Measurements from ENCODE around the gene SARDH. TPM values are rescaled to one million over a fixed set of nuclear protein-coding genes. Genes with fewer than 3 reads are reported as not detected.
"Not testable (repeated sequence)": the region's sequence is repeated elsewhere in the genome, so short reads cannot be mapped to it uniquely, and the experiment has no call there.

SARDH gene
- polyA plus RNA-seq, 3 donors, result not detected

GRCh38 chr9:133750982-133751649, 13.0 kb upstream of the SARDH start:
- Histone ChIP-seq H2AFZ (ENCODE audit: insufficient read depth, low read depth, low read length, poor library complexity, severe bottlenecking) (no peak overlapping the region), H3K4me1 (ENCODE audit: control insufficient read depth in 1 of 2, insufficient read depth in 2 of 2, low read length in 2 of 2) (no peaks in the 10 kb centered on the region), H4K20me1 (ENCODE audit: insufficient read depth, low read length) (no peaks in the 10 kb centered on the region), H3K9ac (ENCODE audit: insufficient read depth, low read length, poor library complexity, severe bottlenecking) (no peak overlapping the region), H3K4me3 (replicated peaks in 1 of 3; ENCODE audit: low read depth in 2 of 3, low read length in 3 of 3) (no peak overlapping the region), H3K36me3 (replicated peaks in 1 of 2; ENCODE audit: control insufficient read depth in 1 of 2, insufficient read depth in 2 of 2, low read length in 2 of 2) (no peaks in the 10 kb centered on the region), H3K4me2 (replicated peaks; ENCODE audit: extremely low read depth, low read length, poor library complexity, severe bottlenecking) (no peak overlapping the region), H3K9me3 (replicated peaks in 1 of 2; ENCODE audit: control insufficient read depth in 1 of 2, insufficient read depth in 1 of 2, low read length in 2 of 2) (no peaks in the 10 kb centered on the region), H3K27me3 (ENCODE audit: control insufficient read depth in 2 of 2, insufficient read depth in 2 of 2, low read length in 2 of 2) (peaks cover 0 to 10% of the 10 kb centered on the region in 2 donors), H3K27ac (ENCODE audit: low read depth in 1 of 2, low read length in 2 of 2) (no peak overlapping the region), H3K79me2 (ENCODE audit: insufficient read depth, low read length) (no peaks in the 10 kb centered on the region)
- H3K36me3 Mint-ChIP-seq, result no peaks in the 10 kb centered on the region
- intact Hi-C loops (cut with micrococcal nuclease), result no loop called here
- peaks cover 0 to 4% (median 2%) of the 10 kb centered on the region in 7 donors for H3K9me3 Mint-ChIP-seq
- no peak for TF ChIP-seq CTCF (IDR thresholded peaks at IDR 0.05)
- no peak overlapping the region for H3K27ac Mint-ChIP-seq
- no peak overlapping the region for H3K4me3 Mint-ChIP-seq
- WGBS (ENCODE audit: insufficient coverage), result 90% methylated on average over 8 of the region's 9 CpGs
- DNase-seq, result no peak
- H3K4me1 Mint-ChIP-seq, result peaks cover 3% of the 10 kb centered on the region
- H3K27me3 Mint-ChIP-seq (ENCODE audit: low read depth in 3 of 3), result peaks cover 15 to 31% (median 25%) of the 10 kb centered on the region in 3 donors

GRCh38 chr9:133747309-133747708, 9.2 kb upstream of the SARDH start:
- Histone ChIP-seq H3K9me3 (replicated peaks in 1 of 2; ENCODE audit: control insufficient read depth in 1 of 2, insufficient read depth in 1 of 2, low read length in 2 of 2) (no peaks in the 10 kb centered on the region), H3K4me1 (ENCODE audit: control insufficient read depth in 1 of 2, insufficient read depth in 2 of 2, low read length in 2 of 2) (no peaks in the 10 kb centered on the region), H3K4me2 (replicated peaks; ENCODE audit: extremely low read depth, low read length, poor library complexity, severe bottlenecking) (no peak overlapping the region), H3K4me3 (replicated peaks in 1 of 3; ENCODE audit: low read depth in 2 of 3, low read length in 3 of 3) (no peak overlapping the region), H3K36me3 (replicated peaks in 1 of 2; ENCODE audit: control insufficient read depth in 1 of 2, insufficient read depth in 2 of 2, low read length in 2 of 2) (no peaks in the 10 kb centered on the region), H3K27ac (ENCODE audit: low read depth in 1 of 2, low read length in 2 of 2) (no peak overlapping the region), H3K79me2 (ENCODE audit: insufficient read depth, low read length) (no peaks in the 10 kb centered on the region), H3K27me3 (ENCODE audit: control insufficient read depth in 2 of 2, insufficient read depth in 2 of 2, low read length in 2 of 2) (peaks cover 0 to 10% of the 10 kb centered on the region in 2 donors), H2AFZ (ENCODE audit: insufficient read depth, low read depth, low read length, poor library complexity, severe bottlenecking) (no peak overlapping the region), H3K9ac (ENCODE audit: insufficient read depth, low read length, poor library complexity, severe bottlenecking) (no peak overlapping the region), H4K20me1 (ENCODE audit: insufficient read depth, low read length) (no peaks in the 10 kb centered on the region)
- H3K27me3 Mint-ChIP-seq (ENCODE audit: low read depth in 3 of 3), result peaks cover 20 to 35% (median 22%) of the 10 kb centered on the region in 3 donors
- no peaks in the 10 kb centered on the region for H3K36me3 Mint-ChIP-seq
- DNase-seq, result no peak
- no peak for TF ChIP-seq CTCF (IDR thresholded peaks at IDR 0.05)
- no peak overlapping the region for H3K27ac Mint-ChIP-seq
- intact Hi-C loops (cut with micrococcal nuclease), result no loop called here
- H3K4me3 Mint-ChIP-seq, result no peak overlapping the region
- no peaks in the 10 kb centered on the region for H3K4me1 Mint-ChIP-seq
- no peaks in the 10 kb centered on the region for H3K9me3 Mint-ChIP-seq

- H3K4me1 ChIP-seq (ENCODE audit: control insufficient read depth in 1 of 2, insufficient read depth in 2 of 2, low read length in 2 of 2); DNase-seq; H3K79me2 ChIP-seq (ENCODE audit: insufficient read depth, low read length); H3K36me3 Mint-ChIP-seq; H3K27ac ChIP-seq (ENCODE audit: low read depth in 1 of 2, low read length in 2 of 2); H2AFZ ChIP-seq (ENCODE audit: insufficient read depth, low read depth, low read length, poor library complexity, severe bottlenecking); H3K4me1 Mint-ChIP-seq; intact Hi-C loops (cut with micrococcal nuclease); H3K4me2 ChIP-seq (replicated peaks; ENCODE audit: extremely low read depth, low read length, poor library complexity, severe bottlenecking); H3K4me3 ChIP-seq (replicated peaks in 1 of 3; ENCODE audit: low read depth in 2 of 3, low read length in 3 of 3); H4K20me1 ChIP-seq (ENCODE audit: insufficient read depth, low read length); H3K27ac Mint-ChIP-seq; H3K27me3 ChIP-seq (ENCODE audit: control insufficient read depth in 2 of 2, insufficient read depth in 2 of 2, low read length in 2 of 2); H3K9me3 Mint-ChIP-seq; H3K4me3 Mint-ChIP-seq; H3K36me3 ChIP-seq (replicated peaks in 1 of 2; ENCODE audit: control insufficient read depth in 1 of 2, insufficient read depth in 2 of 2, low read length in 2 of 2); H3K9me3 ChIP-seq (replicated peaks in 1 of 2; ENCODE audit: control insufficient read depth in 1 of 2, insufficient read depth in 1 of 2, low read length in 2 of 2); H3K9ac ChIP-seq (ENCODE audit: insufficient read depth, low read length, poor library complexity, severe bottlenecking): not testable (repeated sequence)
- no CpG with 5 or more reads among the region's 31 CpGs for WGBS (ENCODE audit: insufficient coverage)
- H3K27me3 Mint-ChIP-seq (ENCODE audit: low read depth in 3 of 3), result peaks cover 12 to 26% (median 15%) of the 10 kb centered on the region in 3 donors
Observed at GRCh38 chr9:133744528-133744927, 6.4 kb upstream of the SARDH start.
